Tibial nerve (tissue), 4 donors: ENCODE results near the gene CREB1.

Experiments
- EP300 ChIP-seq, 2 donors: sonication (generic); formaldehyde crosslinking; IDR thresholded peaks; one replicate each; pipeline ENCODE4 v1.6.1; 2017; ENCODE audit warnings: antibody characterized with exemption in 2 of 2, mild to moderate bottlenecking in 1 of 2
- POLR2A ChIP-seq, 2 donors: fragments of 450-650 bp; IDR thresholded peaks; one replicate each; pipeline ENCODE4 v1.6.1; 2017; ENCODE audit warnings: antibody characterized with exemption in 2 of 2, mild to moderate bottlenecking in 2 of 2, moderate library complexity in 2 of 2
- TF ChIP-seq, protein P1 (sequence below), 5 experiments: fragments of 200-600 bp in 3 of 5; fragments of 450-650 bp in 2 of 5; sonication (generic) in 3 of 5; IDR thresholded peaks; one replicate each; pipeline ENCODE4 v1.5.1; 2016 to 2019; ENCODE audit warnings: antibody characterized with exemption in 5 of 5, mild to moderate bottlenecking in 3 of 5, moderate library complexity in 2 of 5

DNA sequence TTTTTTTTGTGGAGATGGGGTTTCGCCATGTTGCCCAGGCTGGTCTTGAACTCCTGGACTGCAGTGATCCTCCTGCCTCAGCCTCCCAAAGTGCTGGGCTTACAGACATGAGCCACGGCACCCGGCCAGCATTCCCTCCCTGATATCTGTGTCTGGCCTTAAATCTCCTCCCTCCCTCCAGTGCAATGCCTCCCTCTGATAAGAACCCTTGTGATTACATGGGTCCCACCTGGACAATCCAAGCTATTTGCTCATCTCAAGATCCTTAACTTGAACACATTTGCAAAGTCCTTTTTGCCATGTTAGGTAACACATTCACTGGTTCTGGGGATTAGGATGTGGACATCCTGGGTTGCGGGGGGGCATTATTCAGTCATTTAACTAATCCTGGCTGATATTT, 40.5 kb upstream of the CREB1 start:
- TF ChIP-seq, protein P1, sequence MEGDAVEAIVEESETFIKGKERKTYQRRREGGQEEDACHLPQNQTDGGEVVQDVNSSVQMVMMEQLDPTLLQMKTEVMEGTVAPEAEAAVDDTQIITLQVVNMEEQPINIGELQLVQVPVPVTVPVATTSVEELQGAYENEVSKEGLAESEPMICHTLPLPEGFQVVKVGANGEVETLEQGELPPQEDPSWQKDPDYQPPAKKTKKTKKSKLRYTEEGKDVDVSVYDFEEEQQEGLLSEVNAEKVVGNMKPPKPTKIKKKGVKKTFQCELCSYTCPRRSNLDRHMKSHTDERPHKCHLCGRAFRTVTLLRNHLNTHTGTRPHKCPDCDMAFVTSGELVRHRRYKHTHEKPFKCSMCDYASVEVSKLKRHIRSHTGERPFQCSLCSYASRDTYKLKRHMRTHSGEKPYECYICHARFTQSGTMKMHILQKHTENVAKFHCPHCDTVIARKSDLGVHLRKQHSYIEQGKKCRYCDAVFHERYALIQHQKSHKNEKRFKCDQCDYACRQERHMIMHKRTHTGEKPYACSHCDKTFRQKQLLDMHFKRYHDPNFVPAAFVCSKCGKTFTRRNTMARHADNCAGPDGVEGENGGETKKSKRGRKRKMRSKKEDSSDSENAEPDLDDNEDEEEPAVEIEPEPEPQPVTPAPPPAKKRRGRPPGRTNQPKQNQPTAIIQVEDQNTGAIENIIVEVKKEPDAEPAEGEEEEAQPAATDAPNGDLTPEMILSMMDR (IDR thresholded peaks at IDR 0.05), result no peak
- TF ChIP-seq EP300 (IDR thresholded peaks at IDR 0.05) (no peak), POLR2A (IDR thresholded peaks at IDR 0.05) (no peak)
